Endothelial cell of umbilical vein (primary cell): ENCODE measurements around the gene SLC35B4. TPM values are rescaled to one million over a fixed set of nuclear protein-coding genes. Genes with fewer than 3 reads are reported as not detected.

ENCODE experiments used
- BruUV-seq: library from RNA; stranded (reverse); fragments of 400-500 nt; replicated peaks from 2 replicates; lab custom pipeline; 2021; lab: Mats Ljungman, UMichigan
- CTCF ChIA-PET: fragments of 300-600, 350-600 bp; sonication (Branson Sonifier 250); formaldehyde crosslinking; loops from one replicate; lab custom pipeline; 2021; ENCODE audit warnings: antibody characterized with exemption, inconsistent platforms; lab: Charles Lee
- POLR2A ChIA-PET: fragments of 300-600, 350-600 bp; sonication (Branson Sonifier 250); formaldehyde crosslinking; loops from one replicate; lab custom pipeline; 2021; ENCODE audit warnings: antibody characterized with exemption, inconsistent platforms; lab: Charles Lee
- DNase-seq: peaks from one replicate; pipeline ENCODE4 v3.0.0-alpha.2; 2011; ENCODE audit warnings: low read depth, low spot score
- FAIRE-seq: peaks from 2 replicates; lab custom pipeline; 2011; peaks lifted over from hg19 to GRCh38; lab: Jason Lieb, UNC
- H2AFZ ChIP-seq: 2 replicates; pipeline ENCODE4 v1.6.0; 2012; ENCODE audit warnings: low read depth, low read length, control low read depth, inconsistent platforms
- H3K27ac ChIP-seq: 2 replicates; pipeline ENCODE4 v1.5.1; 2011; ENCODE audit warnings: low read depth, mild to moderate bottlenecking, control low read depth, low read length, moderate library complexity; ENCODE audit not compliant: insufficient read depth
- H3K27me3 ChIP-seq, 2 experiments: 2 replicates each; pipeline versions ENCODE4 v1.6.0 to v1.6.1; 2011; ENCODE audit warnings: low read length in 2 of 2, mixed read lengths in 1 of 2; ENCODE audit not compliant: control insufficient read depth in 2 of 2, insufficient read depth in 2 of 2
- H3K36me3 ChIP-seq, 2 experiments: 2 replicates in 1 of 2; 3 replicates in 1 of 2; pipeline ENCODE4 v1.5.1; 2011; ENCODE audit warnings: low read length in 2 of 2, mild to moderate bottlenecking in 1 of 2, moderate library complexity in 1 of 2; ENCODE audit not compliant: control insufficient read depth in 2 of 2, insufficient read depth in 2 of 2; ENCODE audit errors: extremely low read depth in 1 of 2
- H3K4me1 ChIP-seq: 3 replicates; pipeline ENCODE4 v1.5.1; 2011; ENCODE audit warnings: mild to moderate bottlenecking, low read length; ENCODE audit not compliant: control insufficient read depth, insufficient read depth; ENCODE audit errors: extremely low read depth
- H3K4me2 ChIP-seq: 2 replicates; pipeline ENCODE4 v1.6.1; 2011; ENCODE audit warnings: low read length, control low read depth, mixed read lengths; ENCODE audit not compliant: insufficient read depth
- H3K4me3 ChIP-seq, 3 experiments: fragments of 200-600 bp in 1 of 3; sonication (generic), shearing (Covaris generic) in 1 of 3; replicated peaks in 1 of 3; 2 replicates each; pipeline ENCODE4 v1.5.1; 2011 to 2016; ENCODE audit warnings: control low read depth in 3 of 3, low read length in 3 of 3, mild to moderate bottlenecking in 2 of 3, inconsistent platforms in 1 of 3, low read depth in 1 of 3, moderate library complexity in 1 of 3; ENCODE audit not compliant: insufficient read depth in 1 of 3
- H3K79me2 ChIP-seq: 2 replicates; pipeline ENCODE4 v1.6.0; 2012; ENCODE audit warnings: low read length, inconsistent platforms; ENCODE audit not compliant: control insufficient read depth, insufficient read depth
- H3K9ac ChIP-seq: replicated peaks from 2 replicates; pipeline ENCODE3; 2011; ENCODE audit warnings: low read length, control low read depth; ENCODE audit not compliant: insufficient read depth; ENCODE audit errors: extremely low read depth
- H3K9me1 ChIP-seq: replicated peaks from 3 replicates; pipeline ENCODE4 v1.6.0; 2011; ENCODE audit warnings: mild to moderate bottlenecking, low read length; ENCODE audit not compliant: control insufficient read depth, insufficient read depth; ENCODE audit errors: extremely low read depth
- H3K9me3 ChIP-seq: replicated peaks from 2 replicates; pipeline ENCODE4 v1.5.1; 2012; ENCODE audit warnings: low read length, inconsistent platforms; ENCODE audit not compliant: control insufficient read depth, insufficient read depth
- H4K20me1 ChIP-seq: replicated peaks from 2 replicates; pipeline ENCODE3; 2011; ENCODE audit warnings: mild to moderate bottlenecking, low read length; ENCODE audit not compliant: control insufficient read depth, insufficient read depth; ENCODE audit errors: extremely low read depth
- FOS ChIP-seq: IDR thresholded peaks from 2 replicates; pipeline ENCODE4 v1.6.1; 2011; ENCODE audit warnings: mild to moderate bottlenecking, low read length, moderate library complexity, borderline replicate concordance; ENCODE audit not compliant: insufficient read depth
- GATA2 ChIP-seq: IDR thresholded peaks from 2 replicates; pipeline ENCODE4 v1.7.0; 2011; ENCODE audit warnings: low read depth, mild to moderate bottlenecking, moderate library complexity, mixed read lengths, low read length; ENCODE audit not compliant: insufficient read length, insufficient read depth
- JUN ChIP-seq: IDR thresholded peaks from 2 replicates; pipeline ENCODE4 v1.6.1; 2011; ENCODE audit warnings: borderline replicate concordance, low read depth; ENCODE audit not compliant: insufficient read length, insufficient read depth
- MAX ChIP-seq: IDR thresholded peaks from 2 replicates; pipeline ENCODE4 v1.6.1; 2011; ENCODE audit not compliant: insufficient read depth, insufficient read length
- POLR2A ChIP-seq: IDR thresholded peaks from 2 replicates; pipeline ENCODE4 v1.6.1; 2012; ENCODE audit warnings: low read depth, mild to moderate bottlenecking, control low read depth, low read length
- dilution Hi-C: fragments of 300-500 bp; cut with MboI; formaldehyde crosslinking; loops from one replicate; pipeline ENCODE4 v1.15.0; 2019; ENCODE audit warnings: low sequenced_read_pairs; ENCODE audit not compliant: extremely low pct_ligation_motif_present
- intact Hi-C: fragments of 100-400 bp; cut with micrococcal nuclease; formaldehyde crosslinking; loops from one replicate; pipeline ENCODE4 v1.10.0; 2022
- polyA plus RNA-seq, 4 experiments: library from polyadenylated mRNA; depleted of rRNA in 3 of 4; stranded (reverse) in 3 of 4; unstranded in 1 of 4; fragments of >200 nt; gene quantifications; 2 replicates each; pipeline versions ENCODE4 v1.2.1 to v1.2.3, GENCODE V29; 2011 to 2012; ENCODE audit warnings: missing spikeins in 1 of 4
- total RNA-seq: library from RNA; stranded (reverse); gene quantifications from 2 replicates; pipeline ENCODE4 v1.2.3, GENCODE V29; 2021

The SLC35B4 gene
- total and polyA plus RNA-seq, 2 donors (not counting 3 experiments of a cell fraction or from before 2014, with no cell fraction given): 17.5 to 20.2 TPM

GRCh38 chr7:134364619-134365037 is 47.9 kb upstream of the SLC35B4 start:
- Histone ChIP-seq H3K79me2 (no peaks in the 10 kb centered on the region), H2AFZ (no peak overlapping the region), H3K4me3 (no peak overlapping the region), H3K4me2 (no peak overlapping the region), H3K9me1 (no peaks in the 10 kb centered on the region), H4K20me1 (no peaks in the 10 kb centered on the region), H3K9me3 (no peaks in the 10 kb centered on the region), H3K9ac (no peak overlapping the region), H3K27ac (no peak overlapping the region), H3K36me3 (no peaks in the 10 kb centered on the region), H3K4me1 (no peaks in the 10 kb centered on the region), H3K27me3 (peaks cover 4 to 9% of the 10 kb centered on the region in 2 experiments)
- ChIA-PET CTCF (interaction anchor here (1.3 kb wide), 2 partner anchors 12 to 224 kb away, joined by 3 to 5 read pairs; no protein-coding TSS in a partner anchor), POLR2A (no interaction called here)
- peak; percentile 58 for TF ChIP-seq FOS
- TF ChIP-seq JUN: no peak
- no TSS peak for BruUV-seq
- dilution Hi-C loops: no loop called here
- FAIRE-seq (no peak), DNase-seq (peak; percentile 1)
- intact Hi-C loops: no loop called here

- Histone ChIP-seq H3K9me1 (no peaks in the 10 kb centered on the region), H3K4me2 (no peak overlapping the region), H3K4me1 (no peaks in the 10 kb centered on the region), H3K4me3 (no peak overlapping the region), H3K79me2 (no peaks in the 10 kb centered on the region), H3K27ac (no peak overlapping the region), H4K20me1 (no peaks in the 10 kb centered on the region), H2AFZ (no peak overlapping the region), H3K27me3 (peaks cover 0 to 6% of the 10 kb centered on the region in 2 experiments), H3K36me3 (no peaks in the 10 kb centered on the region), H3K9me3 (no peaks in the 10 kb centered on the region), H3K9ac (no peak overlapping the region)
- CTCF ChIA-PET: no interaction called here
- no peak for DNase-seq
- intact Hi-C loops (no loop called here), dilution Hi-C loops (no loop called here)
- POLR2A ChIA-PET: no interaction called here
- no peak for TF ChIP-seq FOS
- no peak for TF ChIP-seq JUN
- TF ChIP-seq GATA2: no peak
- TF ChIP-seq MAX: no peak
- TF ChIP-seq POLR2A: no peak
- no TSS peak for BruUV-seq
- FAIRE-seq: no peak
Measured at GRCh38 chr7:134362587-134363483, 46.1 kb upstream of the SLC35B4 start.
